DND-41 (cell line): ENCODE results near the gene MICAL2.

Experiments used
- ATAC-seq: fragments of 200-7000 bp; cut with Tn5 transposase; 3 replicates; pipeline ENCODE4 v1.9.1; 2021; ENCODE audit warnings: low read depth; ENCODE audit not compliant: insufficient read depth
- DNase-seq: peaks from one replicate; pipeline ENCODE4 v3.0.0-alpha.2; 2020
- H2AFZ ChIP-seq: 2 replicates; pipeline ENCODE4 v1.6.0; 2012; ENCODE audit warnings: low read depth, low read length
- H3K27ac ChIP-seq: 2 replicates; pipeline ENCODE4 v1.5.1; 2012; ENCODE audit warnings: low read length, inconsistent platforms
- H3K27me3 ChIP-seq: fragments of 200-600 bp; sonication (generic); 2 replicates; pipeline ENCODE4 v1.6.0; 2012; ENCODE audit warnings: low read length, mild to moderate bottlenecking, inconsistent platforms; ENCODE audit not compliant: insufficient read depth, poor library complexity
- H3K36me3 ChIP-seq: 2 replicates; pipeline ENCODE4 v1.5.1; 2012; ENCODE audit warnings: low read length, inconsistent platforms; ENCODE audit not compliant: insufficient read depth
- H3K4me1 ChIP-seq: 2 replicates; pipeline ENCODE4 v1.5.1; 2012; ENCODE audit warnings: mild to moderate bottlenecking, low read length; ENCODE audit not compliant: insufficient read depth
- H3K4me2 ChIP-seq: 2 replicates; pipeline ENCODE4 v1.6.0; 2012; ENCODE audit warnings: mild to moderate bottlenecking, moderate library complexity, low read length, inconsistent platforms; ENCODE audit not compliant: insufficient read depth
- H3K4me3 ChIP-seq, 2 experiments: fragments of 200-600 bp in 1 of 2; shearing (Covaris generic) in 1 of 2; 2 replicates each; pipeline ENCODE4 v1.5.1; 2012 to 2016; ENCODE audit warnings: inconsistent platforms in 2 of 2, low read length in 2 of 2, mild to moderate bottlenecking in 2 of 2, low read depth in 1 of 2, moderate library complexity in 1 of 2
- H3K79me2 ChIP-seq: 2 replicates; pipeline ENCODE4 v1.6.0; 2012; ENCODE audit warnings: low read length, inconsistent platforms; ENCODE audit not compliant: insufficient read depth
- H3K9ac ChIP-seq: 2 replicates; pipeline ENCODE4 v1.6.0; 2012; ENCODE audit warnings: low read depth, mild to moderate bottlenecking, inconsistent platforms, low read length, moderate library complexity
- H3K9me3 ChIP-seq: 2 replicates; pipeline ENCODE4 v1.5.1; 2012; ENCODE audit warnings: low read length, moderate library complexity, mild to moderate bottlenecking, inconsistent platforms; ENCODE audit not compliant: insufficient read depth, severe bottlenecking
- H4K20me1 ChIP-seq: 2 replicates; pipeline ENCODE4 v1.6.0; 2012; ENCODE audit warnings: low read length; ENCODE audit not compliant: insufficient read depth
- EZH2 ChIP-seq: IDR thresholded peaks from 3 replicates; pipeline ENCODE4 v1.6.1; 2012; ENCODE audit warnings: borderline replicate concordance, low read depth, mild to moderate bottlenecking, moderate library complexity, low read length, inconsistent platforms; ENCODE audit not compliant: severe bottlenecking
- TF ChIP-seq, protein P1 (sequence below): IDR thresholded peaks from 2 replicates; pipeline ENCODE4 v1.5.1; 2012; ENCODE audit warnings: borderline replicate concordance, low read length, moderate library complexity, mild to moderate bottlenecking; ENCODE audit not compliant: poor library complexity, severe bottlenecking; ENCODE audit errors: extremely low read depth

MICAL2 gene

DNA sequence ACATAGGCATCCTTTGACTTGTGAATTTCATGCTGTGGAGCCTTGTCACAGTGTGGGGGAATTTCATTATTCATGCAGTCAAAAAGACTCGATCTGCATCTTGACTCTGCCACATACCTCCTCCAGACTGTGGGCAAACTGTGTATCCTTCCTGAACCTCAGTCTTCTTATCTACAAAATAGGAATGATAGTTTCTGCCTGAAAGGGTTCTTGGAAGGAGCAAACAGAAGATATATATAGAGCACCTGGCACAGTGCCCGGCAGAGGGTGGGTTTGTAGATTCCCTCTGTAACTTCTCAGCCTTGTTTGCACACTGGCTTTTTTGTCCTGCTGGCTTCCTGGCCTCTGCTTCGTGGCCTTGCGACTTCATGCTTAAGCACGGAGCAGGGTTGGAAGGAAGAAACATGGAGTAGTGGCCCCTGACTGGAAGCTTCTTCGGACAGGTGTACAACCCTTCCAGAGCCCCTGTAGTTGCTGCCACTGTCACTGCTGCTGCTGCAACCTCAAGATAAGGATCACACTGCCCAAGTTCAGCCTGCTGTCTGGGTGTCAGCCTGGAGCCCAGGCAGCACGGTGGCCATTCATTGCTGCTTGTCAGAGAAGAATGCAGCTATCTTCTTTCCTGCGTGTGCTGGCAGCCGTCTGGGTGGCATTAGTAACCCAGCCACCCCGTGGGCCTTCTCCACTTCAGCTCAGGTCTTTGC is 106.4 kb downstream of the MICAL2 start:
- Histone ChIP-seq H3K36me3 (no peaks in the 10 kb centered on the region), H3K4me1 (peaks cover 23% of the 10 kb centered on the region), H3K9ac (no peak overlapping the region), H4K20me1 (no peaks in the 10 kb centered on the region), H3K4me3 (no peak overlapping the region), H2AFZ (no peak overlapping the region), H3K27ac (peak overlapping the region; percentile 41), H3K79me2 (no peaks in the 10 kb centered on the region), H3K9me3 (no peaks in the 10 kb centered on the region), H3K4me2 (no peak overlapping the region), H3K27me3 (no peaks in the 10 kb centered on the region)
- no peak for TF ChIP-seq EZH2
- TF ChIP-seq, protein P1, sequence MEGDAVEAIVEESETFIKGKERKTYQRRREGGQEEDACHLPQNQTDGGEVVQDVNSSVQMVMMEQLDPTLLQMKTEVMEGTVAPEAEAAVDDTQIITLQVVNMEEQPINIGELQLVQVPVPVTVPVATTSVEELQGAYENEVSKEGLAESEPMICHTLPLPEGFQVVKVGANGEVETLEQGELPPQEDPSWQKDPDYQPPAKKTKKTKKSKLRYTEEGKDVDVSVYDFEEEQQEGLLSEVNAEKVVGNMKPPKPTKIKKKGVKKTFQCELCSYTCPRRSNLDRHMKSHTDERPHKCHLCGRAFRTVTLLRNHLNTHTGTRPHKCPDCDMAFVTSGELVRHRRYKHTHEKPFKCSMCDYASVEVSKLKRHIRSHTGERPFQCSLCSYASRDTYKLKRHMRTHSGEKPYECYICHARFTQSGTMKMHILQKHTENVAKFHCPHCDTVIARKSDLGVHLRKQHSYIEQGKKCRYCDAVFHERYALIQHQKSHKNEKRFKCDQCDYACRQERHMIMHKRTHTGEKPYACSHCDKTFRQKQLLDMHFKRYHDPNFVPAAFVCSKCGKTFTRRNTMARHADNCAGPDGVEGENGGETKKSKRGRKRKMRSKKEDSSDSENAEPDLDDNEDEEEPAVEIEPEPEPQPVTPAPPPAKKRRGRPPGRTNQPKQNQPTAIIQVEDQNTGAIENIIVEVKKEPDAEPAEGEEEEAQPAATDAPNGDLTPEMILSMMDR, result no peak
- ATAC-seq (peak; percentile 76), DNase-seq (peak; percentile 56)

DNA sequence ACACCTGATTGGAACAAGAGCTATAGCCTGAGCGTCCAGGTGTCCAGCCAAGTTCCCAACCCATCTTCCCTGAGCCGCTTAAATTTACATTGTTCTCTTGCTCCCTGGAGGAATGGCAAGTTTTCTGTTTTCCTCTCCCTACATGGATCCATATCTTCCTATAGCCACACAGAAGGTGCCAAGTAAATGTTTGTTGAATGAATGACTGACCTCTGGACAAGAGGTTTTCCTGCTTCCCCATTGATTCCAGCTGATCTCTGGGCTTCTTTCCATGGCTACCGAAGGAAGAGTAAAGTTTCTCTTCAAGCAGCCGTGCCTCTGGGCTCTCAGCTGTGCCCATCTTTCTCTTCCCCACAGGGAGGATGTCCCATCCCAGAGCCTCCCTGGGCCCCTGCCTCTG is 107.5 kb downstream of the MICAL2 start:
- Histone ChIP-seq H3K4me1 (peaks cover 34% of the 10 kb centered on the region), H3K27me3 (no peaks in the 10 kb centered on the region), H3K27ac (peak overlapping the region; percentile 41; the same call in 1 of the 2 replicates), H3K4me2 (no peak overlapping the region), H3K36me3 (no peaks in the 10 kb centered on the region), H3K4me3 (no peak overlapping the region), H3K79me2 (no peaks in the 10 kb centered on the region), H3K9me3 (no peaks in the 10 kb centered on the region), H3K9ac (no peak overlapping the region), H4K20me1 (no peaks in the 10 kb centered on the region), H2AFZ (no peak overlapping the region)
- TF ChIP-seq, protein P1, result no peak
- no peak for TF ChIP-seq EZH2
- ATAC-seq (no peak), DNase-seq (no peak)

DNA sequence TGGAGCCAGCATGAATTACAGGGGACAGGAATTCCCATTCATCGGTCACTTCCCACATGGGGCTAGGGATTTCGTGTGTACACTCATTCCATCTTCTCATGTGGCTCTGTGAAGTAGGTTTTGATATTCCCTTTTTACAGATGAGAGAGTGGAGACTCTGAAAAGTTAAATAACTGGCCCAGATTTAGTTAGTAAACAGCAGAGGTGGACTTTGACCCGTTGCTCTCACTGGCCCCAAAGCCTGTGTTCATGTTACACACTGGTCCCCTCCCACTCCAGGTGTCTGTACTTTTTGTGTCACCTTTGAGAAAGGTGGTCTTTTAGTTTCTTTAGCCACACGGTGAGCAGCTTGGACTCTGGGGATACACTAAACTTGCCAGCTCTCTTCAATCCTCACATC is 108.5 kb downstream of the MICAL2 start:
- no peaks in the 10 kb centered on the region for H3K36me3 ChIP-seq
- H3K9me3 ChIP-seq, result no peaks in the 10 kb centered on the region
- H3K4me2 ChIP-seq, result no peak overlapping the region
- no peak for TF ChIP-seq EZH2
- TF ChIP-seq, protein P1, result no peak
- no peaks in the 10 kb centered on the region for H4K20me1 ChIP-seq
- H3K27ac ChIP-seq, result no peak overlapping the region
- peaks cover 44% of the 10 kb centered on the region for H3K4me1 ChIP-seq
- ATAC-seq (no peak), DNase-seq (no peak)
- no peak overlapping the region for H3K9ac ChIP-seq
- no peak overlapping the region for H2AFZ ChIP-seq
- H3K4me3 ChIP-seq, result no peak overlapping the region
- H3K27me3 ChIP-seq, result no peaks in the 10 kb centered on the region
- no peaks in the 10 kb centered on the region for H3K79me2 ChIP-seq

DNA sequence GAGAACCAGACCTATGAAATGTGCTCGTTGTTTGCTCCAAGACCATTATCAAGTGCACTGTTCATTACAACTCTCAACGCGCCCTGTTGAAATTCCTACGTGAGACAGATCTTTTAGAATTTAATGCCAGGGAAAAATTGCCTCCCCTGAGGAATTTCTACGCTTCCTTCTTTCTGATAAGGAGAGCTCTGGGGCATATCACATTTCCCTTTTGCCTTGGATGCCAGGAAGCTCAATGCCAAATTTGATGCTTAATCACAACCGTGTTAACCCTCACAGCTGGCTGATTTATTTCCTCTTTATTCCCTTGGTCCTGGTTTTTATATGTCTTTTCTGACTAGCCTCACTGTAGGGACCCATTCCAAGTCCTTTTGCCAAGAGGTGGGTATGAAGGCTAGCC is 109.4 kb downstream of the MICAL2 start:
- TF ChIP-seq EZH2, result no peak
- TF ChIP-seq, protein P1, result no peak
- DNase-seq (no peak), ATAC-seq (no peak)
- no peaks in the 10 kb centered on the region for H3K79me2 ChIP-seq
- no peaks in the 10 kb centered on the region for H3K27me3 ChIP-seq
- peaks cover 53% of the 10 kb centered on the region for H3K4me1 ChIP-seq
- no peaks in the 10 kb centered on the region for H3K9me3 ChIP-seq
- H2AFZ ChIP-seq, result no peak overlapping the region
- no peaks in the 10 kb centered on the region for H3K36me3 ChIP-seq
- H3K27ac ChIP-seq, result no peak overlapping the region
- no peak overlapping the region for H3K4me3 ChIP-seq
- no peaks in the 10 kb centered on the region for H4K20me1 ChIP-seq
- H3K4me2 ChIP-seq, result no peak overlapping the region
- no peak overlapping the region for H3K9ac ChIP-seq
